MM.1S (cell line): Measurements from ENCODE around the gene FGD2.

Experiments used
- DNase-seq: peaks from one replicate; pipeline ENCODE4 v3.0.0-alpha.2; 2015
- H2AFZ ChIP-seq: fragments of 300-600 bp; sonication (generic); 2 replicates; pipeline ENCODE4 v1.6.0; 2016; ENCODE audit warnings: antibody characterized with exemption, low read length
- H3F3A ChIP-seq: fragments of 300-600 bp; sonication (generic); 2 replicates; pipeline ENCODE4 v1.6.1; 2016; ENCODE audit warnings: mild to moderate bottlenecking, antibody characterized with exemption, low read length, moderate library complexity, mixed read lengths; ENCODE audit not compliant: insufficient read depth
- H3K27ac ChIP-seq: fragments of 300-600 bp; sonication (generic); 2 replicates; pipeline ENCODE4 v1.5.1; 2016; ENCODE audit warnings: mild to moderate bottlenecking, low read length
- H3K27me3 ChIP-seq: fragments of 300-600 bp; sonication (generic); replicated peaks from 2 replicates; pipeline ENCODE4 v1.6.0; 2016; ENCODE audit warnings: low read length; ENCODE audit not compliant: insufficient read depth
- H3K36me3 ChIP-seq: fragments of 300-600 bp; sonication (generic); replicated peaks from 2 replicates; pipeline ENCODE4 v1.6.1; 2016; ENCODE audit warnings: mild to moderate bottlenecking, low read length, mixed read lengths; ENCODE audit not compliant: insufficient read depth
- H3K4me1 ChIP-seq: fragments of 300-600 bp; sonication (generic); 2 replicates; pipeline ENCODE4 v1.6.1; 2016; ENCODE audit warnings: low read length, mixed read lengths
- H3K4me2 ChIP-seq: fragments of 300-600 bp; sonication (generic); 2 replicates; pipeline ENCODE4 v1.6.0; 2016; ENCODE audit warnings: low read depth, low read length
- H3K4me3 ChIP-seq: fragments of 300-600 bp; sonication (generic); 2 replicates; pipeline ENCODE4 v1.5.1; 2016; ENCODE audit warnings: low read length, mixed read lengths
- H3K79me2 ChIP-seq: fragments of 300-600 bp; sonication (generic); 2 replicates; pipeline ENCODE4 v1.6.1; 2016; ENCODE audit warnings: mixed run types, low read length, mixed read lengths
- H3K9ac ChIP-seq: fragments of 300-600 bp; sonication (generic); 2 replicates; pipeline ENCODE4 v1.6.1; 2016; ENCODE audit warnings: low read length, mixed read lengths
- H3K9me2 ChIP-seq: fragments of 300-600 bp; sonication (generic); replicated peaks from 2 replicates; pipeline ENCODE4 v1.6.1; 2016; ENCODE audit warnings: mild to moderate bottlenecking, low read length, mixed read lengths; ENCODE audit not compliant: insufficient read depth
- H3K9me3 ChIP-seq: fragments of 300-600 bp; sonication (generic); replicated peaks from 2 replicates; pipeline ENCODE4 v1.6.1; 2016; ENCODE audit warnings: mild to moderate bottlenecking, low read length, mixed read lengths; ENCODE audit not compliant: insufficient read depth
- H4K20me1 ChIP-seq: fragments of 300-600 bp; sonication (generic); 2 replicates; pipeline ENCODE4 v1.6.1; 2016; ENCODE audit warnings: mild to moderate bottlenecking, low read length, moderate library complexity, mixed read lengths; ENCODE audit not compliant: insufficient read depth
- EZH2 ChIP-seq: fragments of 300-600 bp; sonication (generic); optimal IDR thresholded peaks from 2 replicates; pipeline ENCODE3; 2017; ENCODE audit warnings: low read depth, mild to moderate bottlenecking, antibody characterized with exemption, low read length, mixed read lengths
- EZH2phosphoT487 ChIP-seq: fragments of 300-600 bp; sonication (generic); IDR thresholded peaks from 2 replicates; pipeline ENCODE4 v1.6.1; 2018; ENCODE audit warnings: antibody characterized with exemption, low read length
- TF ChIP-seq, protein P1 (sequence below): fragments of 300-600 bp; sonication (generic); IDR thresholded peaks from 2 replicates; pipeline ENCODE4 v1.5.1; 2016; ENCODE audit warnings: antibody characterized with exemption, low read length, mixed read lengths

Gene FGD2, protein sequence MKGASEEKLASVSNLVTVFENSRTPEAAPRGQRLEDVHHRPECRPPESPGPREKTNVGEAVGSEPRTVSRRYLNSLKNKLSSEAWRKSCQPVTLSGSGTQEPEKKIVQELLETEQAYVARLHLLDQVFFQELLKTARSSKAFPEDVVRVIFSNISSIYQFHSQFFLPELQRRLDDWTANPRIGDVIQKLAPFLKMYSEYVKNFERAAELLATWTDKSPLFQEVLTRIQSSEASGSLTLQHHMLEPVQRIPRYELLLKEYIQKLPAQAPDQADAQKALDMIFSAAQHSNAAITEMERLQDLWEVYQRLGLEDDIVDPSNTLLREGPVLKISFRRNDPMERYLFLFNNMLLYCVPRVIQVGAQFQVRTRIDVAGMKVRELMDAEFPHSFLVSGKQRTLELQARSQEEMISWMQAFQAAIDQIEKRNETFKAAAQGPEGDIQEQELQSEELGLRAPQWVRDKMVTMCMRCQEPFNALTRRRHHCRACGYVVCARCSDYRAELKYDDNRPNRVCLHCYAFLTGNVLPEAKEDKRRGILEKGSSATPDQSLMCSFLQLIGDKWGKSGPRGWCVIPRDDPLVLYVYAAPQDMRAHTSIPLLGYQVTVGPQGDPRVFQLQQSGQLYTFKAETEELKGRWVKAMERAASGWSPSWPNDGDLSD

DNA sequence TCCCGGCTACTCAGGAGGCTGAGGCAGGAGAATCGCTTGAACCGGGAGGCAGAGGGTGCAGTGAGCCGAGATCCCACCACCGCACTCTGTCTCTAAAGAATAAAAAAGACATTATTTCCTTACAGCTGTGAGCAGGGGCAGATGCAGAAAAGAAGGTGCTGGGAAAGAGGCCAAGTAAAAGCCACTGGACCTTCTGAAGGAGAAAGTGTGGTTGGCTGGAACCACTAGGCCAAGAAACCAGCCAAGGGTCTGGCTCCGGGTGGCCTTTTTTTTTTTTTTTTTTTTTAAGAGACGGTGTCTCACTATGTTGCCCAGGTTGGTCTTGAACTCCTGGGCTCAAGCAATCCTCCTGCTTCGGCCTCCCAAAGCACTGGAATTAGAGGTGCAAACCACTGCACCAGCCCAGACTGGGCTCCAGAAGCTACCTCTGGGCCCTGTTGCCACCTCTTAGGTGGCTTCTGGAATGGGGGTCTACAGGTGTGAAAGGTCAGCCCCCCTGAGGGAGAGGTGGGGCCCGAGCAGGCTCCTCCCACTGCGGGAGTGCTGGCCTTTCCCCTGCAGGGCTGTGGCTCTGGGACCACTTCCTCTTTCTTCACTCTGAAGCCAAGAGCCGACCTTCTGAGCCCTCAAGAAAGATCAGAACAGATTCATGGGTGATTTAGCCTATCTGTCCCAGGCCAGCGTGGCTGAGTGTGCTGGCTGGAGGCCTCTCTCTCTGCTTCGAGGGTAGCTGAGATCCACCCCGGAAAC is at the start of gene FGD2:
Gene FGD2, plus strand, starts transcription at position 595 of the 750 bp plus-strand sequence. CDS start 163 bp downstream, outside the sequence.
- Histone ChIP-seq H3K27ac (peak within 1 kb of the TSS; percentile 34; the same call in 1 of the 2 replicates), H2AFZ (peak within 1 kb of the TSS; percentile 82), H3K9ac (peak within 1 kb of the TSS; percentile 25; the same call in 1 of the 2 replicates), H3K79me2 (no peaks in the 10 kb centered on the region), H3F3A (0 out of 2 replicates have a peak, but pooled peaks cover 5% of the 10 kb centered on the region), H3K27me3 (no peaks in the 10 kb centered on the region), H3K4me3 (peak within 1 kb of the TSS; percentile 45; the same call in 1 of the 2 replicates), H3K9me2 (no peaks in the 10 kb centered on the region), H4K20me1 (no peaks in the 10 kb centered on the region), H3K36me3 (no peaks in the 10 kb centered on the region), H3K4me1 (peaks cover 32% of the 10 kb centered on the region), H3K4me2 (peak within 1 kb of the TSS; percentile 89), H3K9me3 (no peaks in the 10 kb centered on the region)
- DNase-seq: no peak
- no peak for TF ChIP-seq EZH2
- no peak for TF ChIP-seq EZH2phosphoT487
- TF ChIP-seq, protein P1, sequence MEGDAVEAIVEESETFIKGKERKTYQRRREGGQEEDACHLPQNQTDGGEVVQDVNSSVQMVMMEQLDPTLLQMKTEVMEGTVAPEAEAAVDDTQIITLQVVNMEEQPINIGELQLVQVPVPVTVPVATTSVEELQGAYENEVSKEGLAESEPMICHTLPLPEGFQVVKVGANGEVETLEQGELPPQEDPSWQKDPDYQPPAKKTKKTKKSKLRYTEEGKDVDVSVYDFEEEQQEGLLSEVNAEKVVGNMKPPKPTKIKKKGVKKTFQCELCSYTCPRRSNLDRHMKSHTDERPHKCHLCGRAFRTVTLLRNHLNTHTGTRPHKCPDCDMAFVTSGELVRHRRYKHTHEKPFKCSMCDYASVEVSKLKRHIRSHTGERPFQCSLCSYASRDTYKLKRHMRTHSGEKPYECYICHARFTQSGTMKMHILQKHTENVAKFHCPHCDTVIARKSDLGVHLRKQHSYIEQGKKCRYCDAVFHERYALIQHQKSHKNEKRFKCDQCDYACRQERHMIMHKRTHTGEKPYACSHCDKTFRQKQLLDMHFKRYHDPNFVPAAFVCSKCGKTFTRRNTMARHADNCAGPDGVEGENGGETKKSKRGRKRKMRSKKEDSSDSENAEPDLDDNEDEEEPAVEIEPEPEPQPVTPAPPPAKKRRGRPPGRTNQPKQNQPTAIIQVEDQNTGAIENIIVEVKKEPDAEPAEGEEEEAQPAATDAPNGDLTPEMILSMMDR: no peak

DNA sequence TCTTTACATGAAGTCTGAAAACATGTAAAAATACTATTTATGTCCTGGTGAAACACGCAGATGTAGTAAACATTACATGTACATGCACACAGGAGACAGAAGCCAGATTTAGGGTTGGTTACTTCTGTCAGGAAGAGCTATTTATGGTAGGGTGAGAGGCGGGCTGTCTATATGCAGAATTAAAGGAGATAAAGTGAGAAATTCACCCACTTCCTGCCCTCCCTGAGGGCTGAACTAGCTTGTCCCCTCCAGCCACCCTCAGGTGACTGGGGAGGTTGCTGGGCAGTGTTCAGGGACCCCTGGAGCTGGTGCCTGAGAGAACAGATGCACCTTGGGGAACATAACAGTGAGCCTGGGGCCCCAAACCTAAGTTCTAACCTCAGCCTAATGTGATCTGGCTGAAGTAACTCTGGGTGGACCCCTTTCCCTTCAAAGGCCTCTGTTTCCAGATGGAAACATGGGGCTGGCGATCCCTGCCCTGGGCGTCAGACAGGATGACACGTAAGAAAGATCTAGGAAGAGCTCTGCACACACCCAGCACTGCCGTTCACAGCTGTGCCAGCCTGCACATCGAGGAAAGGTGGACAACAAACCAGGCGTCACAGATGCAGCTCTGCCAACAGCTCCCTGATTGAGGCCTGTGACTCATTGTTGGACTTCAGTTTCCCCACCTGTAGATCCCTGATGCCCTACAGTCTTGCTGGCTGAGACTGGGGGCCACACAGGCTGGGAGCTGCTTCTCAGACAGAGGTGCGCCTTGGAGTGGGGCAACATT is 49.6 kb upstream of the FGD2 start:
- no peak overlapping the region for H3K4me2 ChIP-seq
- no peak overlapping the region for H3K4me3 ChIP-seq
- DNase-seq: no peak
- H2AFZ ChIP-seq: no peak overlapping the region
- H3K79me2 ChIP-seq: no peaks in the 10 kb centered on the region
- H3K27me3 ChIP-seq: no peaks in the 10 kb centered on the region
- H3K36me3 ChIP-seq: no peaks in the 10 kb centered on the region
- H3K9me3 ChIP-seq: no peaks in the 10 kb centered on the region
- no peaks in the 10 kb centered on the region for H4K20me1 ChIP-seq
- TF ChIP-seq, protein P1: no peak
- TF ChIP-seq EZH2phosphoT487 (no peak), EZH2 (no peak)
- H3K27ac ChIP-seq: no peak overlapping the region
- H3K9me2 ChIP-seq: no peaks in the 10 kb centered on the region
- no peaks in the 10 kb centered on the region for H3F3A ChIP-seq
- H3K4me1 ChIP-seq: no peaks in the 10 kb centered on the region
- H3K9ac ChIP-seq: no peak overlapping the region

DNA sequence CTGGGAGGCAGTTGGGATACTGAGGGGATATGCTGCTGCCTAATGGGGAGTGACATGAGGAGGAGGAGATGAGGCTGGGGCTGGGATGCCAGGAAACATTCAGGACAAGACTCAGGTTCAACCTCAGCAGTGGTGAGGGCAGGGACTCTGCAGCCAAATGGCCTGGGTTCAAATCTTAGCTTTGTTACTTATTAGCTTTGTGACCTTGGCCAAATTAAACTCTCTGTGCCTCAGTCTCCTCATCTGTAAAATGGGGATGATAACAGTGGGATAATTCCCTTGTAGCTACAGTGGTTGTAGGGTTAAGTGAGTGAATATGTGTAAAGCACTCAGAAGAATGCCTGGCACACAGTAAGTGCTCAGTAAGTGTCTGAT is 49.0 kb upstream of the FGD2 start:
- H3K27me3 ChIP-seq: no peaks in the 10 kb centered on the region
- H2AFZ ChIP-seq: no peak overlapping the region
- no peaks in the 10 kb centered on the region for H3K9me3 ChIP-seq
- H3F3A ChIP-seq: no peaks in the 10 kb centered on the region
- TF ChIP-seq, protein P1: no peak
- TF ChIP-seq EZH2phosphoT487 (no peak), EZH2 (no peak)
- no peak for DNase-seq
- H3K4me2 ChIP-seq: no peak overlapping the region
- no peaks in the 10 kb centered on the region for H4K20me1 ChIP-seq
- H3K4me1 ChIP-seq: no peaks in the 10 kb centered on the region
- no peak overlapping the region for H3K4me3 ChIP-seq
- no peaks in the 10 kb centered on the region for H3K36me3 ChIP-seq
- H3K79me2 ChIP-seq: no peaks in the 10 kb centered on the region
- no peak overlapping the region for H3K27ac ChIP-seq
- no peak overlapping the region for H3K9ac ChIP-seq
- H3K9me2 ChIP-seq: no peaks in the 10 kb centered on the region
